ENCODE results near the gene GLRA1. TPM values are rescaled to one million over a fixed set of nuclear protein-coding genes. Genes with fewer than 3 reads are reported as not detected.

The GLRA1 gene
- total RNA-seq, 1 donor from 2014 or later = not detected

GRCh38 chr5:151812757-151813309 lies 111.8 kb downstream of the GLRA1 start:
- peaks cover 56% of the 10 kb centered on the region for H3K4me1 ChIP-seq
- H3K9me3 ChIP-seq (replicated peaks) = no peaks in the 10 kb centered on the region
- peak overlapping the region; percentile 74 for H3K27ac ChIP-seq (replicated peaks)
- H3K36me3 ChIP-seq = peaks cover 9% of the 10 kb centered on the region
- intact Hi-C loops (cut with micrococcal nuclease) = no loop called here
- no peaks in the 10 kb centered on the region for H3K27me3 ChIP-seq (ENCODE audit: low read depth)
- TF ChIP-seq CTCF (IDR thresholded peaks at IDR 0.05; ENCODE audit: borderline replicate concordance) = no peak
- H3K4me3 ChIP-seq = no peak overlapping the region
- no peak for DNase-seq

- H3K4me3 ChIP-seq = no peak overlapping the region
- no peaks in the 10 kb centered on the region for H3K27me3 ChIP-seq (ENCODE audit: low read depth)
- H3K9me3 ChIP-seq (replicated peaks) = no peaks in the 10 kb centered on the region
- intact Hi-C loops (cut with micrococcal nuclease) = no loop called here
- peak overlapping the region; percentile 74 for H3K27ac ChIP-seq (replicated peaks)
- no peak for TF ChIP-seq CTCF (IDR thresholded peaks at IDR 0.05; ENCODE audit: borderline replicate concordance)
- no peak for DNase-seq
- peaks cover 62% of the 10 kb centered on the region for H3K4me1 ChIP-seq
- H3K36me3 ChIP-seq = peaks cover 12% of the 10 kb centered on the region
Observed at GRCh38 chr5:151811593-151812321, 112.9 kb downstream of the GLRA1 start.

- DNase-seq = no peak
- Histone ChIP-seq H3K27ac (replicated peaks) (peak overlapping the region; percentile 74), H3K4me3 (no peak overlapping the region), H3K36me3 (peaks cover 14% of the 10 kb centered on the region), H3K9me3 (replicated peaks) (no peaks in the 10 kb centered on the region), H3K4me1 (peaks cover 70% of the 10 kb centered on the region), H3K27me3 (ENCODE audit: low read depth) (no peaks in the 10 kb centered on the region)
- intact Hi-C loops (cut with micrococcal nuclease) = no loop called here
- TF ChIP-seq CTCF (IDR thresholded peaks at IDR 0.05; ENCODE audit: borderline replicate concordance) = no peak
Observed at GRCh38 chr5:151810897-151811296, 113.8 kb downstream of the GLRA1 start.

GRCh38 chr5:151810449-151810848 lies 114.2 kb downstream of the GLRA1 start:
- Histone ChIP-seq H3K36me3 (peaks cover 14% of the 10 kb centered on the region), H3K4me1 (peaks cover 73% of the 10 kb centered on the region), H3K4me3 (no peak overlapping the region), H3K9me3 (replicated peaks) (no peaks in the 10 kb centered on the region), H3K27ac (replicated peaks) (peak overlapping the region; percentile 74), H3K27me3 (ENCODE audit: low read depth) (no peaks in the 10 kb centered on the region)
- intact Hi-C loops (cut with micrococcal nuclease) = no loop called here
- no peak for TF ChIP-seq CTCF (IDR thresholded peaks at IDR 0.05; ENCODE audit: borderline replicate concordance)
- no peak for DNase-seq

GRCh38 chr5:151808451-151809169 lies 116.0 kb downstream of the GLRA1 start:
- intact Hi-C loops (cut with micrococcal nuclease) = no loop called here

More at GRCh38 chr5:151808451-151809169, 116.0 kb downstream of the GLRA1 start:
- DNase-seq = no peak
- Histone ChIP-seq H3K4me3 (no peak overlapping the region), H3K27me3 (ENCODE audit: low read depth) (no peaks in the 10 kb centered on the region), H3K4me1 (peaks cover 81% of the 10 kb centered on the region), H3K27ac (replicated peaks) (no peak overlapping the region), H3K36me3 (peaks cover 27% of the 10 kb centered on the region), H3K9me3 (replicated peaks) (no peaks in the 10 kb centered on the region)
- TF ChIP-seq CTCF (IDR thresholded peaks at IDR 0.05; ENCODE audit: borderline replicate concordance) = no peak

Data from left ventricle myocardium inferior (tissue), 1 donor.